Parathyroid adenoma (tissue), 2 donors: ENCODE measurements around the gene REL.

ENCODE experiments used
- H2AFZ ChIP-seq: fragments of 300-600 bp; sonication (generic); one replicate; pipeline ENCODE4 v1.7.0; 2017; ENCODE audit warnings: antibody characterized with exemption, mild to moderate bottlenecking
- H3K27ac ChIP-seq: fragments of 300-600 bp; sonication (generic); one replicate; pipeline ENCODE4 v1.7.0; 2017
- H3K27me3 ChIP-seq: fragments of 300-600 bp; sonication (generic); one replicate; pipeline ENCODE4 v1.7.0; 2017; ENCODE audit warnings: low read length; ENCODE audit not compliant: control insufficient read depth, insufficient read depth
- H3K36me3 ChIP-seq: fragments of 300-600 bp; sonication (generic); one replicate; pipeline ENCODE4 v1.7.0; 2017; ENCODE audit warnings: low read length; ENCODE audit not compliant: control insufficient read depth, insufficient read depth
- H3K4me1 ChIP-seq: fragments of 300-600 bp; sonication (generic); one replicate; pipeline ENCODE4 v1.7.0; 2017; ENCODE audit warnings: control low read depth
- H3K4me2 ChIP-seq: fragments of 300-600 bp; sonication (generic); one replicate; pipeline ENCODE4 v1.7.0; 2017; ENCODE audit warnings: low read length
- H3K4me3 ChIP-seq: fragments of 300-600 bp; sonication (generic); one replicate; pipeline ENCODE4 v1.7.0; 2017; ENCODE audit warnings: low read depth, low read length
- H3K79me2 ChIP-seq: fragments of 300-600 bp; sonication (generic); one replicate; pipeline ENCODE4 v1.7.0; 2017; ENCODE audit warnings: control low read depth
- H3K9ac ChIP-seq: fragments of 300-600 bp; sonication (generic); one replicate; pipeline ENCODE4 v1.7.0; 2017; ENCODE audit warnings: mild to moderate bottlenecking
- H3K9me3 ChIP-seq: fragments of 300-600 bp; sonication (generic); one replicate; pipeline ENCODE4 v1.7.0; 2017; ENCODE audit warnings: low read length; ENCODE audit not compliant: control insufficient read depth
- CTCF ChIP-seq: fragments of 300-600 bp; sonication (generic); IDR thresholded peaks from one replicate; pipeline ENCODE4 v1.7.0; 2017; ENCODE audit warnings: antibody characterized with exemption, mild to moderate bottlenecking
- donor health status: primary hyperparathyroidism.

REL gene

DNA sequence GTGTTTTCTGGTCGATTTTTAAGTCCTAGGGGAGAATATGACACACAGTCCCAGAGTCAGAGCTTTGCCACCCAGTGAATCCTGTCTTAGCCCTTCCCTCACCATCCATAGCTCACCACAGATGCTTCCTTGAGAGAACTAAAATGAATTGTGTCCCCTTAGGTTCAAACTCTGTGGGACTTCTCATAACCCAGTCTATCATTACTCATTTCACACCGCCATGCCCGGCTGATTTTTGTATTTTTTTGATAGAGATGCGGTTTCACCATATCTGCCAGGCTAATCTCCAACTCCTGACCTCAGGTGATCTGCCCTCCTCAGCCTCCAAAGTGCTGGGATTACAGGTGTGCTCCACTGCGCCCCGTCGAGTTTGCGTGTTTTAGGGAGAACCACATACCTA is 66.8 kb downstream of the REL start:
- Histone ChIP-seq H3K79me2 (no peaks in the 10 kb centered on the region), H2AFZ (no peak overlapping the region), H3K9me3 (no peaks in the 10 kb centered on the region), H3K4me2 (no peak overlapping the region), H3K27ac (no peak overlapping the region), H3K9ac (no peak overlapping the region), H3K36me3 (no peaks in the 10 kb centered on the region), H3K4me3 (no peak overlapping the region), H3K27me3 (no peaks in the 10 kb centered on the region), H3K4me1 (no peaks in the 10 kb centered on the region)
- TF ChIP-seq CTCF: no peak

DNA sequence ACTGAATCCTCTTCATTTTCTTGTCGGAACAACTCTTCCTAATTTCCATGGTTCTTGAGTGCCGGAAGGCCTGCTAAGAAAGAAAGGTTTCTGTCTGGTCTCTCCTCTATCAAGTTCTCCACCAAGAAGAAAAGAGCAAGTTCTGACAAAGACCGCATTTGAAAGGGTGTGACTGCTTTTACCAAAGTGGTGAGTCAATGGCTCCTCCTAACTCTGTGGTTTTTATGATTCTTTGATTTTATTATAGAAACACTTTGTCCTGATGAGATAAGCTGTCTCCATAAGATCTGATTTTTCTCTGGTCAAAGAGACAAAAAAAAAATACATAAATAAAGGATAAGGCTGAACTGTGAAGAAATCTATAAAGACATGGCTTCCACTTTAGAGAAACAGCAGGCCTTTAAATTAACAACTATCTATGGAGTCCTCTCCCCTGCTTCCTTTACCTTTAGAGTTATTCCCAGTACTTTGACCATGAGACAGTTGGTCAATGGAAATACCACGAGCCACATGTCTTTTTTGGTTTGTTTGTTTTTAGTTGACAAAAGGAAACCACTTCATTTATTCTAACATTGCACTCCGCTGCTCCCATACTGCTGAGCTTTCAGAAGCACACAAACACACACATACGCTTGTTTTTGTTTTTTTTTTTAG is 67.7 kb downstream of the REL start:
- Histone ChIP-seq H3K36me3 (no peaks in the 10 kb centered on the region), H3K27me3 (no peaks in the 10 kb centered on the region), H2AFZ (no peak overlapping the region), H3K4me3 (no peak overlapping the region), H3K9me3 (no peaks in the 10 kb centered on the region), H3K27ac (no peak overlapping the region), H3K4me2 (no peak overlapping the region), H3K79me2 (no peaks in the 10 kb centered on the region), H3K4me1 (no peaks in the 10 kb centered on the region), H3K9ac (no peak overlapping the region)
- TF ChIP-seq CTCF: no peak

DNA sequence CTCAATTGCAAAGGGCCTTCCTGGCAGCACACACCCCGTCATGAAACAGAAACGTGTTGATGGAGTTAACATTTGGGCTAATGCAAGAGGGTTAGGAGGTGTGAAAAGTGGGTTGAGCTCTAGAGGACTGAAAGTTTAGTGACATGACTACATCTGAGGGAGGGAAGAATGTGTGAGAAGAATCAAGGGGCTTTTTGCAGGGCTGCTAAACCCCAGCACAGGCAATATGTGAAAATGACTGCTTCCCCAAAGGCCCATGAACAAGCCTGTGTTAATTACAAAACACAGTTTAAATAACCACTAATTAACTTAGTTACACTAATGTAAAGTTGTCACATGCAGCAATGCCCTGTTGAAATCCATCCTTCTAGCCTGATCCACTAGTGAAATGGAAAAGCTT is 72.8 kb downstream of the REL start:
- TF ChIP-seq CTCF: no peak
- no peak overlapping the region for H3K27ac ChIP-seq
- no peak overlapping the region for H2AFZ ChIP-seq
- H3K9me3 ChIP-seq: no peaks in the 10 kb centered on the region
- H3K79me2 ChIP-seq: no peaks in the 10 kb centered on the region
- H3K4me3 ChIP-seq: no peak overlapping the region
- no peaks in the 10 kb centered on the region for H3K4me1 ChIP-seq
- H3K36me3 ChIP-seq: no peaks in the 10 kb centered on the region
- no peaks in the 10 kb centered on the region for H3K27me3 ChIP-seq
- no peak overlapping the region for H3K9ac ChIP-seq
- no peak overlapping the region for H3K4me2 ChIP-seq

GRCh38 chr2:60957224-60957623 is 75.8 kb downstream of the REL start:
- TF ChIP-seq CTCF: no peak
- no peaks in the 10 kb centered on the region for H3K9me3 ChIP-seq
- H3K4me1 ChIP-seq: no peaks in the 10 kb centered on the region
- no peak overlapping the region for H3K4me3 ChIP-seq
- H3K4me2 ChIP-seq: no peak overlapping the region
- no peaks in the 10 kb centered on the region for H3K79me2 ChIP-seq
- H3K27ac ChIP-seq: no peak overlapping the region
- H3K36me3 ChIP-seq: no peaks in the 10 kb centered on the region
- no peaks in the 10 kb centered on the region for H3K27me3 ChIP-seq
- H3K9ac ChIP-seq: no peak overlapping the region
- no peak overlapping the region for H2AFZ ChIP-seq

- no peak overlapping the region for H3K9ac ChIP-seq
- TF ChIP-seq CTCF: no peak
These were observed 76.3 kb downstream of the REL start for GRCh38 chr2:60957643-60958042.

More at GRCh38 chr2:60957643-60958042, 76.3 kb downstream of the REL start:
- Histone ChIP-seq H3K36me3 (no peaks in the 10 kb centered on the region), H3K9me3 (no peaks in the 10 kb centered on the region), H3K79me2 (no peaks in the 10 kb centered on the region), H2AFZ (no peak overlapping the region), H3K4me1 (no peaks in the 10 kb centered on the region), H3K27me3 (no peaks in the 10 kb centered on the region), H3K27ac (no peak overlapping the region), H3K4me2 (no peak overlapping the region), H3K4me3 (no peak overlapping the region)
